Suprapubic skin (tissue), 3 donors: ENCODE results near the gene FEZF1.

Experiments
- CTCF ChIP-seq, 2 donors: fragments of 200-600 bp in 1 of 2; fragments of 450-650 bp in 1 of 2; sonication (generic) in 1 of 2; IDR thresholded peaks; one replicate each; pipeline ENCODE4 v1.5.1; 2016 to 2019; ENCODE audit warnings: antibody characterized with exemption in 2 of 2, mild to moderate bottlenecking in 1 of 2, moderate library complexity in 1 of 2
- EP300 ChIP-seq: sonication (generic); formaldehyde crosslinking; IDR thresholded peaks from one replicate; pipeline ENCODE4 v1.6.1; 2017; ENCODE audit warnings: antibody characterized with exemption
- POLR2A ChIP-seq, 2 donors: fragments of 450-650 bp; IDR thresholded peaks; one replicate each; pipeline ENCODE4 v1.6.1; 2017; ENCODE audit warnings: antibody characterized with exemption in 2 of 2, mild to moderate bottlenecking in 2 of 2, moderate library complexity in 2 of 2

- TF ChIP-seq CTCF (IDR thresholded peaks at IDR 0.05) (no peak), POLR2A (IDR thresholded peaks at IDR 0.05) (no peak), EP300 (no peak)
Observed at GRCh38 chr7:122337011-122337410, 32.5 kb upstream of the FEZF1 start.
